Colonic mucosa (tissue), 4 donors: Measurements from ENCODE around the gene MCL1. TPM values are rescaled to one million over a fixed set of nuclear protein-coding genes. Genes with fewer than 3 reads are reported as not detected.

ENCODE experiments used
- DNase-seq: peaks from one replicate; pipeline ENCODE4 v3.0.0-alpha.2; 2020
- H3K27ac ChIP-seq: fragments of 200-600 bp; one replicate; pipeline ENCODE4 v1.8.0; 2021
- H3K27me3 ChIP-seq: fragments of 200-600 bp; one replicate; pipeline ENCODE4 v1.8.0; 2021
- H3K36me3 ChIP-seq: fragments of 200-600 bp; one replicate; pipeline ENCODE4 v1.8.0; 2021
- H3K4me1 ChIP-seq: fragments of 200-600 bp; one replicate; pipeline ENCODE4 v1.8.0; 2021; ENCODE audit warnings: mild to moderate bottlenecking
- H3K4me3 ChIP-seq: fragments of 200-600 bp; one replicate; pipeline ENCODE4 v1.8.0; 2021
- H3K9ac ChIP-seq, 2 donors: one replicate each; pipeline ENCODE4 v1.7.0; 2013; ENCODE audit warnings: control low read depth in 2 of 2, low read depth in 2 of 2, low read length in 2 of 2
- H3K9me3 ChIP-seq: fragments of 200-600 bp; one replicate; pipeline ENCODE4 v1.8.0; 2021
- intact Hi-C: fragments of 100-400 bp; cut with DNase I; formaldehyde crosslinking; loops from one replicate; pipeline ENCODE4 v1.14.1; 2022
- total RNA-seq, 2 donors: library from RNA; stranded (reverse); fragmentation: NEBNext Ultra II Directional in 1 of 2; extraction: Animal tissue kit (Norgen Biotek cat#: 25700) in 1 of 2; gene quantifications; one replicate each; pipeline ENCODE4 v1.2.1, GENCODE V29; 2021
- TF ChIP-seq, protein P1 (sequence below): fragments of 200-600 bp; IDR thresholded peaks from one replicate; pipeline ENCODE4 v1.8.0; 2022; ENCODE audit warnings: antibody characterized with exemption, mild to moderate bottlenecking
- donor health status: healthy.
- donor health status: DM: no; HTN: no; CAD: no.
- donor health status: DM: no; HTN: no; CAD: no.

MCL1 gene
- total RNA-seq, 2 donors from 2014 or later, result 151 to 285 TPM

GRCh38 chr1:150551051-150551783, 28.2 kb downstream of the MCL1 start:
- Histone ChIP-seq H3K27me3 (no peaks in the 10 kb centered on the region), H3K9me3 (no peaks in the 10 kb centered on the region), H3K4me3 (no peak overlapping the region), H3K36me3 (no peaks in the 10 kb centered on the region), H3K27ac (peak overlapping the region; percentile 73), H3K4me1 (no peaks in the 10 kb centered on the region), H3K9ac (peak overlapping the region; percentile 44 to 72)
- no peak for DNase-seq
- intact Hi-C loops, result loop anchor here (10.0 kb wide), 1 partner anchor 264 kb away; no protein-coding TSS in a partner anchor
- TF ChIP-seq, protein P1, sequence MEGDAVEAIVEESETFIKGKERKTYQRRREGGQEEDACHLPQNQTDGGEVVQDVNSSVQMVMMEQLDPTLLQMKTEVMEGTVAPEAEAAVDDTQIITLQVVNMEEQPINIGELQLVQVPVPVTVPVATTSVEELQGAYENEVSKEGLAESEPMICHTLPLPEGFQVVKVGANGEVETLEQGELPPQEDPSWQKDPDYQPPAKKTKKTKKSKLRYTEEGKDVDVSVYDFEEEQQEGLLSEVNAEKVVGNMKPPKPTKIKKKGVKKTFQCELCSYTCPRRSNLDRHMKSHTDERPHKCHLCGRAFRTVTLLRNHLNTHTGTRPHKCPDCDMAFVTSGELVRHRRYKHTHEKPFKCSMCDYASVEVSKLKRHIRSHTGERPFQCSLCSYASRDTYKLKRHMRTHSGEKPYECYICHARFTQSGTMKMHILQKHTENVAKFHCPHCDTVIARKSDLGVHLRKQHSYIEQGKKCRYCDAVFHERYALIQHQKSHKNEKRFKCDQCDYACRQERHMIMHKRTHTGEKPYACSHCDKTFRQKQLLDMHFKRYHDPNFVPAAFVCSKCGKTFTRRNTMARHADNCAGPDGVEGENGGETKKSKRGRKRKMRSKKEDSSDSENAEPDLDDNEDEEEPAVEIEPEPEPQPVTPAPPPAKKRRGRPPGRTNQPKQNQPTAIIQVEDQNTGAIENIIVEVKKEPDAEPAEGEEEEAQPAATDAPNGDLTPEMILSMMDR, result no peak

GRCh38 chr1:150550222-150551050, 29.0 kb downstream of the MCL1 start:
- H3K9ac ChIP-seq, result peak overlapping the region; percentile 63 to 72
- no peaks in the 10 kb centered on the region for H3K4me1 ChIP-seq
- H3K27me3 ChIP-seq, result no peaks in the 10 kb centered on the region
- H3K27ac ChIP-seq, result peak overlapping the region; percentile 73
- H3K36me3 ChIP-seq, result no peaks in the 10 kb centered on the region
- H3K9me3 ChIP-seq, result no peaks in the 10 kb centered on the region
- TF ChIP-seq, protein P1, result no peak
- intact Hi-C loops, result loop anchor here (10.0 kb wide), 1 partner anchor 264 kb away; no protein-coding TSS in a partner anchor
- no peak for DNase-seq
- H3K4me3 ChIP-seq, result no peak overlapping the region

DNA sequence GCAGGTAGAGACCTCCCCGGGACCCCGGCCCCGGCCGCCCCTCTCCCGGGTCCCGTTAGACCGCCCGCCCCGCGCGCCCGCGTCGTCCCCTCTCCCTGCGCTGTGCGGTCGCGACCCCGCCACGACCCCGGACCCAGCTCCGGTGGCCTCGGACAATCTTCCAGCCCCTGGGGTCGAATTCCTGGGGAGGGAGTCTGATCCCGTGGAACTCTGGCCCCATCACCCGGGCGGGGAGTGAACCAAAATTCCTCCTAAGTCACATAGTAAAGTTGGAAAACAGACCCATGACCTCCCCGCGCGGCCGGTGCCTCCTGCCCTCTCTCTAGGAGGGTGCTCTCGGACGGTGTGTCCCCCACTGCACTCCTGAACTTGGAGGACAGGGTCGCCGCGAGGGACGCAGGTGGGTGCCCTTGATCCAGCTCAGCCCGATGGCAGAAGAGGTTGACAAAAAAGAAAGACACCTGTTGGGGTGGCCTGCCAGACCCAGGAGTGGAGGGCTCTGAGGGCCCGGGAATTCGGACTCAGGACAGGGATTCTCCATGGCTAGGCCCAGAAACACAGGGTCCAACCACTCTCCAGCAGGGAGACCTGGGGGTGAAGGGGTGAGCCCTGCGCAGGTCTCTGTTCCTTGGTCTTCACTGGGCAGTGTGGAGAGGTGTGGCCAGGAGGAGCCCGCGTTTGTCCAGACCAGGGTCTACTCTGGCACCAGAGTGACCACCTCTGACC, 29.8 kb downstream of the MCL1 start:
- intact Hi-C loops, result loop anchor here (10.0 kb wide), 1 partner anchor 265 kb away; no protein-coding TSS in a partner anchor
- Histone ChIP-seq H3K27me3 (no peaks in the 10 kb centered on the region), H3K36me3 (no peaks in the 10 kb centered on the region), H3K4me1 (no peaks in the 10 kb centered on the region), H3K9ac (peak overlapping the region; percentile 63 to 72), H3K9me3 (no peaks in the 10 kb centered on the region), H3K4me3 (peak overlapping the region; percentile 62), H3K27ac (peak overlapping the region; percentile 73)
- TF ChIP-seq, protein P1, result no peak
- no peak for DNase-seq

GRCh38 chr1:150548632-150549495, 30.5 kb downstream of the MCL1 start, which contains the start of gene ADAMTSL4:
TSS of gene ADAMTSL4 (plus strand) at chr1:150549408. CDS start at chr1:150552289, 2,881 bp downstream.
- DNase-seq, result no peak
- TF ChIP-seq, protein P1, result no peak
- peak within 1 kb of the TSS; percentile 62 for H3K4me3 ChIP-seq
- H3K9me3 ChIP-seq, result no peaks in the 10 kb centered on the region
- H3K27ac ChIP-seq, result peak within 1 kb of the TSS; percentile 73
- no peaks in the 10 kb centered on the region for H3K4me1 ChIP-seq
- no peaks in the 10 kb centered on the region for H3K36me3 ChIP-seq
- H3K27me3 ChIP-seq, result no peaks in the 10 kb centered on the region
- H3K9ac ChIP-seq, result peak within 1 kb of the TSS; percentile 68 to 72
- intact Hi-C loops, result no loop called here
